ENCODE measurements around the gene RREB1.

RREB1 gene

DNA sequence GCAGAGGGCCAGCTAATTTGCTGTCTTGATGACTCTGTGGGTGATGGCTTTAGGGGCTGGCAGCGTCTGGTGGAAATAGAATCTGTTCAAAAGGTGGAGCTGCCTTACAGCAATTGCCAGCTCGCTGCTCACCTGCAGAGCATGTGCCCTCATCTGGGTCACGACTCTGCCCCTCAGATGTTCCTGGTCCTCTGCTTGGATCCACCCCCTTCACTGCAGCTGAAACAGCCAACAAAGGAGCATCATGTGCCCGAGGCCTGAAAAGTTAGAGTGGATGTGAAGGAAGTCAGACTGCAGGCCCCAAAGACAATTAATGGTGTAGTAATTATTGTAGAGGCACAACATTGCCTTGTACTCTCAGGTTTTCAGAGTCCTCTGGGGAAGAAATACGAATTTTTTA is 19.9 kb downstream of the RREB1 start:
- no peak for DNase-seq

DNA sequence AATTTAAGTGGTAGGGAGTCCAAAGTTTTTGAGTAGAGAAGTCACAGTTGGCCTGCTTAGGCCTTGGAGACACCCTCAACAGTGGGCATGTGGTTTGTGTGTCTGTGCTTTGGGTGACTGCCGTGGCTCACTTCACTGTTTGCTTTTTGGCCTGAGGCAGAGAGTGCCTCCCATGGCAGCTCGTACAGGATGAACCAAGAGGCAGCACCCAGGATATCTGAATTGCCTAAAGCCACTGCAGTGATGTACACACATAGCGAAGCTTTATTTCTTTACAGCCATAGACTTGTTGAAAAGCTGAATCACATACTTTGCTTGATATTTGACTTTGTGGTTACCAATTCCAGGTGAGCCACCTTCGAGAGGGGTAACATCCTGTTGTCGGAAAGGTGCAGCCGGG is 21.6 kb downstream of the RREB1 start:
- no peak for DNase-seq

DNA sequence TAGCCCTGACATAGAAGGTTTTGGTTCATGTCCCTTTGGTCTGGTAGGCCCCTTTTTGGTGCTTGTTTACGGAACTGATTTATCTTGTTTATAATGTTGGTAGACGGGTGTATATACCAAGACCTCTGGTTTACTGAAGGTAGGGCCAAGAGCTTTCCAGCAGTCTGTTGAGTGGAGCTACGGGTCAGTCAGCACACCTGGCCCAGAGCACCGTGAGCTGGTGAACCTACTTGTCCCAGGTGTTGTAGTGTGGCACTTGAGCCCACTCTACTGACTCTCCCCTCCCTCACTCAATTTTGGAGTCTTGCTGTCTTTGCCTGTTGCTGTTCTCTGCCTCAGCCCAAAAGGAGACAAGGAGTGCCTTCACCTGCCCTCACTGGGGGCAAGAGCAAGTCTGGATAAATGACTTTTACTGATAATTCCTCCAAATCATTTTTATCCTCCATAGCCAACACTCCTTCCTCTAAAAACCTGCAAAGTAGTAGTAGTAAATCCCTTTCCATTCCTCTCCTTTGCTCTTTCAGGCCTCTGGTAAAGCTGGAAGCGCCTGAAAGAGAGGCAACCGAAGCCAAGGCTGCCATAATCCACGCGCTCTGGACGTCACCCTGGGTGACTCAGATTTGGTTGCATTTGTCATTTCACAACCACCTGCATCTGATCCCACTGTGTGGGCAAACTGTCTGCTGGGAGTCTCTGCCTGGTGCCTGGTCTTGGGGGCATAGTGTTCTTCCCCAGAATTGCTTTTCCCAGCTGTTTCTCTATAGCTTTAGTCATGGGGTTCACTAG is 22.2 kb downstream of the RREB1 start:
- DNase-seq: peak; percentile 94 to 96

DNA sequence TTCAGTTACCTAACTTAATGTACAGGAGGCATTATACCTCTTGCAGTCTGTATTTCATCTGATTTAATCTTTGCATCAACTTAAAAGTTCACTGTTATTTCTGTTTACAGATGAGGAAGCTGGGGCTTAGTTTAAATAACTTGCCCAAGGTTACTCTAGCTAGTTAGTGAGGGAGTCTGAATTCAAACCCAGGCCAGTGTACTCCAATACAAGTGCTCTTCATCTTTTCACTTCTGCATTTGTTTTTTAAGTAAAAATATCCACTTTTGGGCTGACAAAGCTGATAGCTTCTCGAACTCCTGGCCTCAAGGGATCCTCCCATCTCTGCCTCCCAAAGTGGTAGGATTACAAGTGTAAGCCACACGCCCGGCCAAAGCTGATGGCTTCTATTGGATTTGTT is 23.6 kb downstream of the RREB1 start:
- DNase-seq: no peak

DNA sequence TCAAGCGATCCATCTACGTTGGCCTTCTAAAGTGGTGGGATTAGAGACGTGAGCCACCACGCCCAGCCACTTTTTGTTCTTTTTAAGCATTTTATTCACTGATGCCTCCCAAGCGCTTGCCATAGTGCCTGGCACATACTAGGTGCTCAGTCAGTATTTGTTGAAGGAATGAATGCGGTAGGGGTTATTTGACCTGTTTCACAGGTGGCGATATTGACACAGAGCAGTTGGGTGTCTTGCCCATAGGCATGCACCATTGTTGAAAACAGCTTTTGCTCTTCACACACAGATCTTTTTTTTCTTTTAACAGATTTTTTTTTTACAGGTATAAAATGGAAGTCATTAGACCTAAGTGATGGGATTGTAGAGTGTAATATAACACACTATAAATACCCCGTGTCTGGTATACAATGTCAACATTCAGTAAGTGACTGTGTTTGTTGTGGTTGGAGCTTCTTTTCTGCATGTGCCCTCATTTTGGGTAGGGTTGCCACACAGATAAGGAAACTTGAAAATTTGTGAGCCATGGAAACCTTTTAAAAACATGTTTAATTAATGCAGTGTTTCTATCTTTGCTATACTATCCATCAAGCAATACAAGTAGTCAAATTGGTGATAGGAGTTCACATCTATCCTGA is 24.8 kb downstream of the RREB1 start:
- no peak for DNase-seq

DNA sequence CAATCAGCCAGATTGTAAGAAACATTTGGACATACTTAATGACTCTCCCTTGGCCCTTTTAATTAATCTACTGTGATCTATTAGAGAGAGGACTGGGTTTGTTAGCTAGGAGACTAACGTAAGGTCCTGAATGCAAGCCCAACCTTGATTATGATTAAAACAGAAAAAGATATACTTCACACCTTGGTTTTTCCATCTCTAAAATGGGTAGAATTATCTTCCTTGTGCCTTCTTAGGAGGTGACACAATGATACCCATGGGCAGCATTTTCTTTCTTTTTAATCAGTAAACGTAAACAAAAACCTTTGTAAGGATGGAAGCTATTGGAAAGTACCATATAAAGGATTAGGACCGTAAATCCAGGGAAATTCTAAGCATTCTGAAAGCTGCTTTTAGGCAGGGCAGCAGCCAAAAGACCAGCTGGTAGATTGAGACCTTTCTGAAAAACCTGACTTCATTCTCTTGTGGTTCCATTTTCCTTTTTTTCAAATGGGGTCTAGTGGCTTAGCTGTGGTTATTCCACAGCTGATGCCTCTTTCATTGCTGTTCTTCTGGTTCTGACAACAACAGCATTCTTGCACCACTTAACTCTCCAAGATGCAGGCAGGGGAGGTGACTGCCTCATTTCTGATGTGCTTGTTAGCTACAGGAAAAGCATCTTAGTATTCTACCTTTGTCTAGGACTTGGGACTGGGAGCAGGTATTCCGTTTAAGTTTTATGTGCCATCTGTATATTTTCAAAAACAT is 27.4 kb downstream of the RREB1 start:
- no peak for DNase-seq

DNA sequence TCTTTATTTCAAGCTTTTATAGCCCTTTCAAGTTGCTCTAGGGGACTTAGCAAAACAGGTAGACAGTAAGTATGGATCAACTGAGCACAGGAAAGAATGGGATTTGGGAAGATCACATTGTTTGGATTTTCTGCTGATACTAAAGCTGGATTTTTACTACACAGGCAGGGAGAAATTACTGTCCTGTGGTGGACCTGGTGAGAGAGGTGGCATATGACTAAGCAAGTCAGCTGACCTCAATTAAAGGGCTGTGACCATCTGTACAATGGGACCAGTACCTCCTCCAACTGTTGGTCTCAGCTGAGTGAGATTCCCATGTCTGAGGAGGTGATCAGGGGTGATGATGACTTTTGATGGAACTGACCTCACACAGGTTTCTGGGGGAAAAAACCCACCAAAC is 28.0 kb downstream of the RREB1 start:
- DNase-seq: no peak

DNA sequence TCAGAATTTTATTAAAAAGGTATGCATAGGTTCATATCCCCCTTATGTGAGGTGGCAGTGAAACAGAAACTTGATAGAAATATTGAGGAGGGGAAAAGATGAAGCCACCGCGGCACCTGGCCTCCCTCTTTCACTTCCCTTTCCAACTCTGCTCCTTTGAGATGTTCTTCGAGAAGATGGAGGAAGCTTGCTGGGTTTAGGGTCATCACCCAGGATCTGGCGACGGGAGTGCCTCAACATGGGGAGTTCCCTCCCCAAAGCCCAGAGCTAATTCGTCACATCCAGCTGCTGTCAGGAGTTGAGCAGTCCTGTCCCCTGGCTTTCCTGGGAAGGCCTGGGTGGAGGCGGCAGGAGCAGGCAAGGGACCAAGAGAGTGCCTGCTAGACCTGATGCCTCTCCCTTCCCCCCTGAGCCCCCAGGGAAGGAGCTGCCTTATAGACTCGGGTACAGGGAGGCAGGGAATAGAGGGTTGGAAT is 29.1 kb downstream of the RREB1 start:
- DNase-seq: peak; percentile 41 to 64

DNA sequence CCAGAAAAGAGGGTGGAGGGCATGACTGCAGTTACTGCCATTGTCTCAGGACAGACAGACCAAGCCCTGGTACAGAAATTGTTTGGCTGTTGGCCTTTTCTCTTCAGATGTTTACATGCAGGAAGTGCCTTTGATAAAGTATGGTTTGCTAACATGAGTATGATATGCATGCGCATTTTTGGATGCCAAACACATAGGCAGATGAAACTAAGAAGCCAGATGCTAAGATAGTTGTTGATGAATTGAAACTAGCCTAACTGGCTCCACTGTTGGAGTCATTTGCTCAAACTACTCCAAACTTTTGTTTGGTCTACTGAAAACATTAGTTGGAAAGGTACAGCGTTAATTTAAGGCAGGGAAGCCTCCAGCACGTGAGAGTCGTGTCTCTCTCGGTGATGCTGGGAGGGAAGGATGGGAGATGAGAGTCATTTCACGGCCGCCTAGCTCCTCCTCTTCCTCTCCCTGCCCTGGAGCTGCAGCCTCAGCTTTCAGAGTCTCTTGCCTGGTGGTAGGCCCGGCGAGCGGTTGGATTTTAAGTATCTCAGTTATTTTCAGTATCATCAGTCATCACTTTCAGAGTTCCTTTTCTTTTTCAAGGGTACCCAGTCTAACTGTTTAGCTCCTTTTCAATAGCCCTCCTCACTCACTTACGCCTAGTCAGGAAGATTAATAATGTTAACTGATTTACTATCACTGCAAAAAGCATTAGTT is 29.7 kb downstream of the RREB1 start:
- peak in 1 of 2 donors; percentile 46 for DNase-seq

DNA sequence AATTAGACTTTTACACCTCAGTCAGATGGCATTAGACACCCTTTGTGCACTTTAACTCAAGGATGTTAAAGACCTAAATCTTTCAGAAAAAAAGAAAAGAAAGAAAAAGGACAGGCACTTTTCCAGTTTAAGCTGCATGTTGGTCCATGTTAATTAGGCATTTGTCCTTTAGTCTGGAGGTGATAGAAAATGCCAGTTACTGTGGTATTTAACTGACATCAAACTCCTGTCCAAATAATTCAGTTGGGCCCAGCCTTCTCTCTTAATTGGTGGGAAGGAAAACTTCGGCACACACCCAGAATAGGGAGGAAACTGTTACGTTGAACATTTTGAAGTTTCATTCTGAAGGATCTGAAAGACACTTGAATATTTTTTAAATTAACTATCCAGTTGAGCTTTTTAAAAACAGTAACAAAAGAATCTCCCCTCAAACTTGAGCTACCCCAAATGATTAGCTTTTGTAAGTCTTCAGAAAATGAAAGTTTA is 30.3 kb downstream of the RREB1 start:
- DNase-seq: no peak

DNA sequence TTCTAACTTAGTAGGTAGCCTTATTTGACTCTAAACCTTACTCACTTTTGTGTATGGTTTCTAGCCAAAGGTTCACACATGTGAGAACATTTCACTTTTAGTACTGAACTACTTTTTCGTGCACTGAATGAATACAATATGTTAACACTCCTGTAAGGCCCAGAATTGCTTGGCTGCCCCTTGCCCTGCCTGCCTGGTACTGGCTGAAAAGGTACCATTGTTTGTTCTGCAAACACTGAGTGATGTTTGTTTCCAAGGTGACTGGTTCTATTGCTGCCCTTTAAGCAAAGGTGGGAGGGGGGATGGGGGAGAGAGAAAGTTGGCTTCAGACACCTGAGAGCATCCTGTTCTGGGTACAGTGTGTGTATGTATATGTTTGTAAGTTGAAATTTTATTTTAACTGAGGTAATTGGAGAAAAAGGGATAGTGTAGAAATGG is 31.2 kb downstream of the RREB1 start:
- DNase-seq: no peak

DNA sequence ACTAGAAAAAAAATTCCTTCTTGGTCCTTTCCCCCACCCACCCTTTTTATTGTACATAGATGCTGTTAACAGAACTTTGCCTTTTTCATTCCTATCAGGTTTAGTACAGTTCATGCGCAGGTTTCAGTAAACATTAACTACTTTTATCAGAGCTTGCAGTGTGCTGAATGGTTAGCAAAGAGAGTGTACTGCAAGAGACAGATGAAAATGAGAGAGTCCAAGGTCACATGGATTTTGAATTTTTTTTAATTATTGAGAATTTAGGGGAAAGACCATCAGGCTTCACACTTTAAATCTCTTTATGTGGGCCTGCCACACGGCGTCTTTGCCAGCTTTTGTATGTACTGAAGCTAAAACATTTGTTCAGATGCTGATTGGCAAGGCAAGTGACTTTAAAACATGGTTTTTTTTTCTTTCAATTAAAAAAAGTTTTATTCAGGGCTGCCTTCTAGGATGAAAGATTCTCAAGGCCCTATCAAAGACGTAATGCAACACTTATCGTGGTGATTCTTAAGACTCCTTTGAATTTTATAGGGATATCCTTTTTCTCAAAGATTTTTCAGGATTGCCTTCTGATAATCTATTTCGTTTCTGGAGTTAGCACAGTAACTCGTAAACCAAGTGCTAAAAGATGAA is 32.2 kb downstream of the RREB1 start:
- DNase-seq: no peak

DNA sequence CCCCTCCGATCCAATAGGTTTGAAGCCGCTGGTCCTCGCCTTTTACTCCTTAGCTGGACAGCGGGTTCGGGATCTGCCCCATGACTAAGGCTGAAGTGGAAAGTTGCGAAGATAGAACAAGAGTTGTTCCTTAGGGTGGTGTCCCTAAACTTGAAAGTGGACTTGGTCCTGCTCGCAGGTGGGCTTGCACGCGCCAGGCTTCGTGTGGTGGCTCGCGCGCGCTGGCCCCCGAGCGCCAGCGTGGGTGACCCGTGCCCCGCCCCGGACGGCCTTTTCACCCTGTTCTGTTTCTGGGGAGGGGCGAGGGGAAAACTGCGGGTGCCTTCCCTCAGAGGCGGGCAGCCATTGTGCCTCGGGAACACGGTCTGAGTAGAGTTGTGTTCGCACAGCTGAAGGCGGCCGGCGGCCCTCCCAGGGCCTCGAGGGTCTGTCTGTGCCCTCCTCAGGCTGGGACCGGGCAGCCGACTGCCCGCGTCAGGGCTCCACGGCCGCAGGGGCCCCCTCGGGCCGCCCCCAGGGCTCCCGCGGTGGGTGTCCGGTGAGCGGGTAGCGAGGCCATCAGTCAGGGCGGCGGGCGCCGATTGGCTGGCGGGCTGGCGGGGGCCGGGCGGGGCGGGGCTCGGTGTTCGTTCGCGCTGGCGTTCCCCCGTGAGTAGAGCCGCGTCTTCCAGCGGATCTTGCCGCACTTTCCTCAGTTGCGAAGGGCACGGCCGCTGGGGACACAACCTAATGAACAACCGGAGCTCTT is 33.0 kb downstream of the RREB1 start:
- peak; percentile 82 to 84 for DNase-seq

DNA sequence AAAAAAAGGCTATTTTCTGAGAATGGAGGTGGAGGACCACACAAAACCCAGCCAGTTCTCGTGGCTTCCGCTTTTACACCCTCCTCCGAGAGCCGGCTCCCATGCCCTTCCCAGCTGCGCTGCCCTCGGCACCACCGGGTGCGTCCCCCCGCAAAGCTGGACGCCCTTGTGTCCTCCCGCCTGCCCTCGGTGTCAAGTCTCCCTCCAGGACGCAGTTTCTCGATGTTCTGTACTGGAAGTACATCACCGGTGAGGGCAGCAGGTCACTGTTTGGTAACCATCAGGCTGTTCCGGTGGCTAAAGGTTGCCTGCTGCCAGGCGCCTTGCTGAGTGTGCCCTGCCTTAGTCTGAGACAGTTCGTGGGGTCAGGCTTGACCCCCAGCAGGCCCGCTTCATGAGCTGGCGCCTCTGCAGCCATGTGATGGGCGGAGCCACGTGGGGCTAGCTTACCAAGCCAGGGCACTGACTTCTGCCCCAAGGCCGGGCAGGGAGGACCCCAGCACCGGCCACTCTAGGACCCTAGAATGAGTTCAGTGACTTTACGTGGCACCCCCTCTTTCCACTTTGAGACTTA is 34.6 kb downstream of the RREB1 start:
- no peak for DNase-seq

DNA sequence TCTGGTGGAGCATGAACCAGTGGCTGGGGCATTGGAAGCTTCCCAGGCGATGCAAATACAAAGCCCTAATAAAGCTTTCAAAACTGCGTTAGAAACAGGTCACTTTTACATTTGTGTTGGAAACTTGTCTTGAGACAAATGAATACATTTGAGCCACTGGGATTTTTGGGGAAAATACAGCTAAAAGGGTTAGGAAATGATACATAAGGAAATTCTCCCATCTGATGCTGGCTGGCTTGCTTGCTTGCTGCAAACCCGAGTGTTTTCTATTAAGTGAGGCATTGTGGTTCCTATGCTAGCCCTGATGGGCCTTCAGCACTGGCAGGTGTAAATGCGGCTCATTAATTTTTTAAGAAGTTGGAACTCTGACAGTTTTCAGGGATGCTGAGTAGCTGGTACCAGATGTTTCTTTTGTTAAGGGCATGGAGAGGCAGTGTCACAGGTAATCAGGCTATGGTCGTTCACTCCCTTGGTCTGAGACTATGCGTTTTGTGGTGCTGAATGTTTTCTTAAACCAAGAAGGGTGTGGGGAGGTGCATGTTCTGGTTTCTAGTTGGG is 35.2 kb downstream of the RREB1 start:
- peak; percentile 53 to 85 for DNase-seq

DNA sequence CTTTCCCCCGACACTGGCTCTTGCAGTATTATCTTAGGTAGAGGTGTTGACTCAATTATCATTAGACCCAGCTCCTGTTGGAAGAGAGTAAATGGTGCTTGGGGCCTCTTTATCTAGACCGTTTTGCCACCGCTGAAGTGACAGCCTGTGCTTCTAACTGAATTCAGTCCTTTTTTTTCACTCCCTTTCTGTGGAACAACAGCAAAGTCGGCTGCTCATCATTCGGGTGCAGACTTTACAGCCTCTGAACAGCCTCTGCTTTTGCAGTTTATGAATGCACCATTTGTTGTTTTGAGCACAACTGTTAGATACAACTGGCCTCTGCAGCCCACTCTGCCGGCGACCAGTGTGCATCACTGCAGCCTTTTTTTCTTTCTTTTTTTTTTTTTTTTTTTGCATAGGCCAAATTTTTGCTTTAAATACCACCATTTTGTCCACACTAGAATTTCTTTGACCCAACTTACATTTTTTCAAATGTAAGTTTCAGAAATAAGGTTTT is 35.8 kb downstream of the RREB1 start:
- DNase-seq: no peak

DNA sequence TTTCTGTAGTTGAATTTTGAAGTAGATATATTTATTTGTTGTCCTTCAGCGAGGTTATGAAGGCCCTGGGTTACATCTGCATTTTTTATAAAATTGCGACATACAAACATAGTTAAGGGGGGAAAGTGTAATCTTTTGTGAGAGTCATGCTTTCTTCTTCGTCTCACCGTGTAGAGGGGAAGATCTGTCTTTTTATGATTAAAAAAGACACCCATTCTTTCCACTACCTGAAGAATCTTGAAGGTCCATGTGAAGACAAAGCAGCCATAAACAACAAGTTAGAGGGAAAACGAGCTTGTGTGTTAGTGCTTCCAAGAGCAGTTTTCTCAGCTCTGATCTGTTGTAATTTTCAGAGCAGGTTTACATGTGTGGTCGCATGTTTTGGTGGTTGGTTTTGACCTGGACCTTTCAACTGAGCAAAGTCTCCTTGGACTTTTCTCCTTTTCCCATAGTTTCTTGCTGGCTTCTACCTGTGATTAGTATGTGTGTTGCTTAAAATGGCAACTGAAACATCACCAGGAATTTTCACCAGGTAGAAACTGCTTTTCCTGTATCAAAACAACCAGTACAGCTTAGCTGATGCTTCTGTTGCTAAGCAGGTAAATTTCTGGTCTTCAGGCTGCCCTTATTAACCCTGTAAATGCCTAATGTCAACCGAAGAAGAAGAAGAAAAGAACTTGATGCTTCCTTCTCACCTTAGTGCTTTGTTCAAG is 37.3 kb downstream of the RREB1 start:
- no peak for DNase-seq

DNA sequence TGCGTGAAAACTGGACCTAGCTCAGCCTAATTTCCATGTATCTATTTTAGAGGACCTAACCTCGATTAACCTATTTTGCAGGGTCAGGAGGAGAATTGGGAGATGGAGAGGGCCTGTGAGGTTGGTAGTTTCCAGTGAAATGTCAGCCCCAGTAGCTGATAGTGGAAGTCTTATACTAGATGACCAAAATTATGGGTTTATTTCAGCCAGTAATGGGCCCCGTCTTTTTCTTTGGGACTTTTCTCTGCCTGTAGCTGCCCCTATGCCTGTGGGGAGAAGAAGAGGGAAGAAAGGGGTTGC is 37.8 kb downstream of the RREB1 start:
- DNase-seq: no peak

DNA sequence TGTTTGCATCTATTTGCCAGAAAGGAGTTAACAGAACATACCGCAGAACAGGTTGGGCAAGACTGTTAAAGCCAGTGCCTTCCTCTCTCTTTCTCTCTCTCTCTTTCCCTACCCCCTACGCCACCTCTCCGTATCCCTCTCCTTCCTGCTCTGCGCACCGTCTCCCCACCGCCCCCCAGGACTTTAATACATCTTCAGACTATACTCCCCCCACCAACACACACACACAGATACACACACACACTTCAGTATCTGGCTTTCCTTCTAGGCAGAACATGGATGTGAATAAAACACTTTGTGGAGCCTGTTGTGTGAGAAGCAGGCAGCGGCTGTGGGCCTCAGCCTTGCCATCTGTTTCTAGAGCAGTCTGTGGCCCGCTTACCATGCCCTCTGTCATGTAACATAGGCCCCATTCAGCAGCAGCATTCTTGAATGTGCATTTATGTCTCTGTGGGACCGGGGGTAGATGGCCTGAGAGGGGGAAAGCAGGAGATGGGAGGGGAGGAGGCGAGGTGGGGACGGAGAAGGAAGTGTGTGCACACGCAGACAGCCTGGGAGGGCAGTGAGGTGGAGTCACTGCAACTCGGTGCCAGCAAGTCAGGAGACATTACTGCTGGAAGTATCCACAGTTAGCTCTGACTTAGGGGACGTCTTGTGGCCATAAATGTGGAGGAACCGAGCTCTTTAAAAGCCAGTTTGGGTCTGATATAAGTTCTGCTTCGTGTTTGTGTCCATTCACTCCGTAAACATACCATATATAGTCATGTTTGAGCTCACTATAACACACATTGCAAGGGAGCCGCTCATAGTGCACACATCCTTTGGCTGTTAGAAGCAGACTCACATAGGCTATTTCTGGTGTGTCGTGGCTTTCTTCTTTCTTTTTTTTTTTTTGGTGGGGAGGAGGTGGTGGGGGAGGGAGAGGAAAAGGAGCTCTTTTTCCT is 38.4 kb downstream of the RREB1 start:
- peak; percentile 42 to 59 for DNase-seq
